Measurements from ENCODE around the gene NUDT16. TPM values are rescaled to one million over a fixed set of nuclear protein-coding genes. Genes with fewer than 3 reads are reported as not detected.

Gene NUDT16
- total and polyA plus RNA-seq, 8 donors, result 15.3 to 81.1 (median 24.3) TPM

GRCh38 chr3:131405411-131405810 lies 23.8 kb downstream of the NUDT16 start:
- no peaks in the 10 kb centered on the region for H3K27me3 ChIP-seq
- H3K27ac ChIP-seq, result no peak overlapping the region
- 75 to 93% (median 87%) methylated on average over 1 of the region's 1 CpG for WGBS, 5 donors
- TF ChIP-seq EP300 (IDR thresholded peaks at IDR 0.05), result no peak
- TF ChIP-seq POLR2AphosphoS5 (IDR thresholded peaks at IDR 0.05), result no peak
- no peak for TF ChIP-seq POLR2A (IDR thresholded peaks at IDR 0.05)
- TF ChIP-seq CTCF (IDR thresholded peaks at IDR 0.05), result no peak
- H3K36me3 ChIP-seq, result no peaks in the 10 kb centered on the region
- no peaks in the 10 kb centered on the region for H3K4me1 ChIP-seq
- intact Hi-C loops (cut with DNase I; ENCODE audit: low total_unique reads), result no loop called here
- no peak overlapping the region for H3K4me3 ChIP-seq
- H3K9me3 ChIP-seq, result peaks cover 0 to 9% (median 3%) of the 10 kb centered on the region in 4 donors
- DNase-seq, result no peak

- TF ChIP-seq CTCF (IDR thresholded peaks at IDR 0.05) (no peak), POLR2A (IDR thresholded peaks at IDR 0.05) (no peak), POLR2AphosphoS5 (IDR thresholded peaks at IDR 0.05) (no peak), EP300 (IDR thresholded peaks at IDR 0.05) (no peak)
- H3K9me3 ChIP-seq, result peaks cover 0 to 9% (median 3%) of the 10 kb centered on the region in 4 donors
- DNase-seq, result no peak
- H3K4me1 ChIP-seq, result no peaks in the 10 kb centered on the region
- 51 to 64% (median 61%) methylated on average over 2 of the region's 2 CpGs for WGBS, 5 donors
- no peaks in the 10 kb centered on the region for H3K27me3 ChIP-seq
- H3K36me3 ChIP-seq, result no peaks in the 10 kb centered on the region
- no peak overlapping the region for H3K4me3 ChIP-seq
- intact Hi-C loops (cut with DNase I; ENCODE audit: low total_unique reads), result no loop called here
- no peak overlapping the region for H3K27ac ChIP-seq
These were observed 24.7 kb downstream of the NUDT16 start for GRCh38 chr3:131406274-131406673.

- H3K27ac ChIP-seq, result no peak overlapping the region
- H3K4me3 ChIP-seq, result no peak overlapping the region
- no peaks in the 10 kb centered on the region for H3K4me1 ChIP-seq
- intact Hi-C loops (cut with DNase I; ENCODE audit: low total_unique reads), result no loop called here
- no peak for DNase-seq
- TF ChIP-seq POLR2A (IDR thresholded peaks at IDR 0.05), result no peak
- TF ChIP-seq EP300 (IDR thresholded peaks at IDR 0.05), result no peak
- no peak for TF ChIP-seq CTCF (IDR thresholded peaks at IDR 0.05)
- TF ChIP-seq POLR2AphosphoS5 (IDR thresholded peaks at IDR 0.05), result no peak
- H3K9me3 ChIP-seq, result no peaks in the 10 kb centered on the region
- 83 to 96% (median 90%) methylated on average over 2 of the region's 2 CpGs for WGBS, 5 donors
- H3K36me3 ChIP-seq, result no peaks in the 10 kb centered on the region
- H3K27me3 ChIP-seq, result no peaks in the 10 kb centered on the region
These were observed 36.2 kb downstream of the NUDT16 start for GRCh38 chr3:131417751-131418150.

GRCh38 chr3:131421301-131421700 lies 39.7 kb downstream of the NUDT16 start:
- 80 to 95% (median 93%) methylated on average over 1 of the region's 1 CpG for WGBS, 5 donors
- no peaks in the 10 kb centered on the region for H3K27me3 ChIP-seq
- no peak for DNase-seq
- no peaks in the 10 kb centered on the region for H3K4me1 ChIP-seq
- no peaks in the 10 kb centered on the region for H3K36me3 ChIP-seq
- no peak overlapping the region for H3K27ac ChIP-seq
- no peak overlapping the region for H3K4me3 ChIP-seq
- no peak for TF ChIP-seq CTCF (IDR thresholded peaks at IDR 0.05)
- TF ChIP-seq EP300 (IDR thresholded peaks at IDR 0.05), result no peak
- no peak for TF ChIP-seq POLR2AphosphoS5 (IDR thresholded peaks at IDR 0.05)
- no peak for TF ChIP-seq POLR2A (IDR thresholded peaks at IDR 0.05)
- H3K9me3 ChIP-seq, result no peaks in the 10 kb centered on the region
- intact Hi-C loops (cut with DNase I; ENCODE audit: low total_unique reads), result no loop called here
